Liver (tissue), 9 donors: Measurements from ENCODE around the gene PNMA8A. TPM values are rescaled to one million over a fixed set of nuclear protein-coding genes. Genes with fewer than 3 reads are reported as not detected.

Source experiments
- DNase-seq: peaks from one replicate; pipeline ENCODE4 v3.0.0-alpha.2; 2017; ENCODE audit warnings: low spot score
- H3K27ac ChIP-seq, 2 donors: one replicate each; pipeline ENCODE4 v1.7.0; 2013; ENCODE audit warnings: inconsistent platforms in 2 of 2, low read length in 2 of 2, control low read depth in 1 of 2, low read depth in 1 of 2, mild to moderate bottlenecking in 1 of 2
- H3K27me3 ChIP-seq, 4 donors: one replicate each; pipeline versions ENCODE4 v1.6.1 to v1.7.0; 2013; ENCODE audit warnings: low read length in 3 of 4, inconsistent platforms in 1 of 4, mild to moderate bottlenecking in 1 of 4, moderate library complexity in 1 of 4; ENCODE audit not compliant: control insufficient read depth in 4 of 4, insufficient read depth in 4 of 4
- H3K36me3 ChIP-seq, 4 donors: one replicate each; pipeline versions ENCODE4 v1.6.1 to v1.7.0; 2013; ENCODE audit warnings: low read length in 3 of 4, mild to moderate bottlenecking in 3 of 4, low read depth in 1 of 4, moderate library complexity in 1 of 4; ENCODE audit not compliant: control insufficient read depth in 4 of 4, insufficient read depth in 3 of 4
- H3K4me1 ChIP-seq, 4 donors: one replicate each; pipeline versions ENCODE4 v1.6.1 to v1.7.0; 2013; ENCODE audit warnings: low read length in 3 of 4, mild to moderate bottlenecking in 3 of 4, moderate library complexity in 1 of 4; ENCODE audit not compliant: control insufficient read depth in 4 of 4, insufficient read depth in 4 of 4
- H3K4me3 ChIP-seq, 3 donors: one replicate each; pipeline versions ENCODE4 v1.6.1 to v1.7.0; 2013; ENCODE audit warnings: low read length in 3 of 3, control low read depth in 1 of 3, low read depth in 1 of 3, mild to moderate bottlenecking in 1 of 3
- H3K9ac ChIP-seq, 2 donors: one replicate each; pipeline ENCODE4 v1.7.0; 2013; ENCODE audit warnings: low read length in 2 of 2, mild to moderate bottlenecking in 2 of 2, moderate library complexity in 2 of 2, control low read depth in 1 of 2, low read depth in 1 of 2
- H3K9me3 ChIP-seq, 4 donors: one replicate each; pipeline versions ENCODE4 v1.6.1 to v1.7.0; 2013; ENCODE audit warnings: low read length in 3 of 4; ENCODE audit not compliant: control insufficient read depth in 4 of 4
- CTCF ChIP-seq: fragments of 150-350 bp; IDR thresholded peaks from 2 replicates; pipeline ENCODE4 v1.5.1; 2017; ENCODE audit warnings: improper control_type of control experiment, low read depth, low read length; ENCODE audit not compliant: missing input control
- EGR1 ChIP-seq, 2 donors: IDR thresholded peaks; 2 replicates each; pipeline ENCODE4 v1.6.1; 2016 to 2018; ENCODE audit warnings: antibody characterized with exemption in 2 of 2, low read depth in 2 of 2
- FOXA1 ChIP-seq: IDR thresholded peaks from 2 replicates; pipeline ENCODE4 v1.6.1; 2016; ENCODE audit warnings: antibody characterized with exemption
- FOXA2 ChIP-seq: IDR thresholded peaks from 2 replicates; pipeline ENCODE4 v1.6.1; 2016; ENCODE audit warnings: antibody characterized with exemption
- GABPA ChIP-seq, 2 donors: IDR thresholded peaks in 1 of 2; conservative IDR thresholded peaks in 1 of 2; 2 replicates each; pipeline ENCODE4 v1.6.1; 2016; ENCODE audit warnings: antibody characterized with exemption in 2 of 2, mild to moderate bottlenecking in 1 of 2, moderate library complexity in 1 of 2
- HNF4A ChIP-seq, 2 donors: conservative IDR thresholded peaks; 2 replicates each; pipeline ENCODE4 v1.6.1; 2016; ENCODE audit warnings: antibody characterized with exemption in 2 of 2, mild to moderate bottlenecking in 2 of 2
- HNF4G ChIP-seq: IDR thresholded peaks from 2 replicates; pipeline ENCODE4 v1.6.1; 2016; ENCODE audit warnings: antibody characterized with exemption
- JUND ChIP-seq, 2 donors: IDR thresholded peaks; 2 replicates each; pipeline ENCODE4 v1.6.1; 2016; ENCODE audit warnings: antibody characterized with exemption in 2 of 2
- MAX ChIP-seq: IDR thresholded peaks from 2 replicates; pipeline ENCODE4 v1.6.1; 2016; ENCODE audit warnings: antibody characterized with exemption
- NR2F2 ChIP-seq: IDR thresholded peaks from 2 replicates; pipeline ENCODE4 v1.6.1; 2016; ENCODE audit warnings: antibody characterized with exemption
- RAD21 ChIP-seq, 2 donors: IDR thresholded peaks; 2 replicates each; pipeline ENCODE4 v1.6.1; 2016; ENCODE audit warnings: antibody characterized with exemption in 2 of 2, mild to moderate bottlenecking in 2 of 2
- REST ChIP-seq: IDR thresholded peaks from 2 replicates; pipeline ENCODE4 v1.6.1; 2016; ENCODE audit warnings: antibody characterized with exemption, mild to moderate bottlenecking
- RXRA ChIP-seq, 2 donors: IDR thresholded peaks; 2 replicates each; pipeline ENCODE4 v1.6.1; 2017 to 2018; ENCODE audit warnings: antibody characterized with exemption in 2 of 2, mild to moderate bottlenecking in 1 of 2
- SP1 ChIP-seq: IDR thresholded peaks from 2 replicates; pipeline ENCODE4 v1.6.1; 2018; ENCODE audit warnings: antibody characterized with exemption, mild to moderate bottlenecking
- TAF1 ChIP-seq: conservative IDR thresholded peaks from 2 replicates; pipeline ENCODE4 v1.6.1; 2016; ENCODE audit warnings: antibody characterized with exemption, mild to moderate bottlenecking
- YY1 ChIP-seq: IDR thresholded peaks from 2 replicates; pipeline ENCODE4 v1.6.1; 2016; ENCODE audit warnings: antibody characterized with exemption, mild to moderate bottlenecking
- WGBS: extraction: QIAGEN DNeasy Blood & Tissue Kit; methylation state at CpG from one replicate; pipeline ENCODE4 v1.1.7; 2013; 5-methylcytosine and 5-hydroxymethylcytosine counted together
- polyA plus RNA-seq, 2 donors: library from polyadenylated mRNA; stranded (reverse) in 1 of 2; unstranded in 1 of 2; fragments of 200-250 nt in 1 of 2; fragments of >200 nt in 1 of 2; fragmentation: Nextera tagmentation in 1 of 2; extraction: Ambion mirVana in 1 of 2; gene quantifications; one replicate each; pipeline versions ENCODE4 v1.2.1 to v1.2.3, GENCODE V29; 2013 to 2015
- total RNA-seq, 2 donors: library from RNA; depleted of rRNA; stranded (reverse); fragments of >200 nt; gene quantifications; one replicate each; pipeline ENCODE4 v1.2.3, GENCODE V29; 2014
- donor health status: healthy.
- donor health status: healthy.
- donor health status: healthy.
- donor health status: healthy.
- donor health status: healthy.

PNMA8A gene
- total and polyA plus RNA-seq, 4 donors: 0.17 to 0.93 (median 0.22) TPM; not detected in 1

- H3K27me3 ChIP-seq: peaks cover 0 to 20% (median 3%) of the 10 kb centered on the region in 4 donors
- H3K27ac ChIP-seq: no peak overlapping the region
- no peaks in the 10 kb centered on the region for H3K9me3 ChIP-seq
- H3K9ac ChIP-seq: no peak overlapping the region
- 4% methylated on average over 38 of the region's 38 CpGs for WGBS
- TF ChIP-seq RAD21 (IDR thresholded peaks at IDR 0.05): peak; percentile 97 to 98
- TF ChIP-seq CTCF: peak; percentile 96
- no peak for TF ChIP-seq MAX
- H3K4me1 ChIP-seq: peaks cover 0 to 21% (median 12%) of the 10 kb centered on the region in 4 donors
- H3K36me3 ChIP-seq: no peaks in the 10 kb centered on the region
- peak; percentile 82 for DNase-seq
- H3K4me3 ChIP-seq: peak overlapping the region in 1 of 3 donors; percentile 19
These were observed 16.6 kb upstream of the PNMA8A start for GRCh38 chr19:46487802-46488445.

- H3K9ac ChIP-seq: no peak overlapping the region
- 13% methylated on average over 19 of the region's 19 CpGs for WGBS
- peak overlapping the region in 1 of 3 donors; percentile 19 for H3K4me3 ChIP-seq
- no peak for DNase-seq
- H3K4me1 ChIP-seq: peaks cover 0 to 18% (median 12%) of the 10 kb centered on the region in 4 donors
- no peak for TF ChIP-seq GABPA (IDR thresholded peaks at IDR 0.05 in 1 of 2, conservative IDR thresholded peaks at IDR 0.05 in 1 of 2)
- no peak for TF ChIP-seq CTCF
- no peak for TF ChIP-seq YY1
- TF ChIP-seq HNF4A (conservative IDR thresholded peaks at IDR 0.05): no peak
- TF ChIP-seq FOXA2: no peak
- TF ChIP-seq FOXA1: no peak
- no peak for TF ChIP-seq TAF1
- TF ChIP-seq NR2F2: no peak
- no peak for TF ChIP-seq HNF4G
- TF ChIP-seq MAX: no peak
- no peak for TF ChIP-seq SP1
- TF ChIP-seq RXRA (IDR thresholded peaks at IDR 0.05): no peak
- no peak for TF ChIP-seq JUND (IDR thresholded peaks at IDR 0.05)
- TF ChIP-seq EGR1 (IDR thresholded peaks at IDR 0.05; ENCODE audit: low read depth in 2 of 2): no peak
- TF ChIP-seq REST: no peak
- no peak overlapping the region for H3K27ac ChIP-seq
- H3K36me3 ChIP-seq: no peaks in the 10 kb centered on the region
- no peaks in the 10 kb centered on the region for H3K9me3 ChIP-seq
- peaks cover 0 to 20% (median 3%) of the 10 kb centered on the region in 4 donors for H3K27me3 ChIP-seq
These were observed 15.9 kb upstream of the PNMA8A start for GRCh38 chr19:46487178-46487801.
